ENCODE measurements around the gene SULT1C2. TPM values are rescaled to one million over a fixed set of nuclear protein-coding genes. Genes with fewer than 3 reads are reported as not detected.

The SULT1C2 gene
- total RNA-seq, 1 donor from 2014 or later = not detected

DNA sequence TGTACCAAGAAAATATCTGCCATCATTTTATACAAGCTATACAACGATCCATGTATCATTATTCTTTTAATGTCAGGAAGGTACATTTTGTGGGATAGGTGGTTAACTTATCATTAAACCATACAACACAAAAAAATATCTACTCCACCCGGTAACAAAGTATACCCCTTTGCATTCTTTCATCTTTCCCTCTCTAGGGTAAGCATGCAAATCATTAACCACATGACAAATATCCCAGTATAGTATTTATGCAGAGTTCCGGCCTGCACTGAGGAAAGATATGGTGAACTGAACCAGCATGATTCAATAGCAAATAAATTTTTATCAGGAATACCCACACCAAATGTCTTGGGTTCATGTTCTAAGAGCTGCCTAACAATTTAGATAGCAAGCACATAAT is 22.5 kb upstream of the SULT1C2 start:
- intact Hi-C loops (cut with DNase I) = no loop called here
- H3K27ac ChIP-seq = peak overlapping the region; percentile 45

DNA sequence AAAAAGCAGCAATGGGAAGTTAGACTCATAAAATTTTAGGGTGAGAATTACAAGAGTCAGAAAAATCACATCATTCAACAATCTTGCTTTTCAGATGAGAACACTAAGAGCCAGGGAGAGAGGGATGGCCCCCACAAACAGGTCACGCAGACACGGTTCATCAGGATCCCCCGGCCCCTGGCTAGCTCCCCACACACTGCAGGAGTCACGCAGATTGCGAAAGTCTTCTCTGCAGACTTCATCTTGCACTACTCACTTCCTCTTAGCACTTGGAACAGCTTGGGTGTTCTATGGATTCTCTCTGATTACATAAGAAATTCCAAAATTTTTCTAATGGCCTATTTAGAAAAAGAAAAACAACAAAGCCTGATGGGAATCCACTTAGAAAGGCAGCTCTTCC is 21.6 kb upstream of the SULT1C2 start:
- H3K4me3 ChIP-seq = no peak overlapping the region
- no peaks in the 10 kb centered on the region for H3K9me3 ChIP-seq
- peak overlapping the region; percentile 66 for H3K27ac ChIP-seq
- H3K4me1 ChIP-seq = peaks cover 10% of the 10 kb centered on the region
- intact Hi-C loops (cut with DNase I) = no loop called here
- H3K27me3 ChIP-seq = no peaks in the 10 kb centered on the region
- TF ChIP-seq, protein P1, sequence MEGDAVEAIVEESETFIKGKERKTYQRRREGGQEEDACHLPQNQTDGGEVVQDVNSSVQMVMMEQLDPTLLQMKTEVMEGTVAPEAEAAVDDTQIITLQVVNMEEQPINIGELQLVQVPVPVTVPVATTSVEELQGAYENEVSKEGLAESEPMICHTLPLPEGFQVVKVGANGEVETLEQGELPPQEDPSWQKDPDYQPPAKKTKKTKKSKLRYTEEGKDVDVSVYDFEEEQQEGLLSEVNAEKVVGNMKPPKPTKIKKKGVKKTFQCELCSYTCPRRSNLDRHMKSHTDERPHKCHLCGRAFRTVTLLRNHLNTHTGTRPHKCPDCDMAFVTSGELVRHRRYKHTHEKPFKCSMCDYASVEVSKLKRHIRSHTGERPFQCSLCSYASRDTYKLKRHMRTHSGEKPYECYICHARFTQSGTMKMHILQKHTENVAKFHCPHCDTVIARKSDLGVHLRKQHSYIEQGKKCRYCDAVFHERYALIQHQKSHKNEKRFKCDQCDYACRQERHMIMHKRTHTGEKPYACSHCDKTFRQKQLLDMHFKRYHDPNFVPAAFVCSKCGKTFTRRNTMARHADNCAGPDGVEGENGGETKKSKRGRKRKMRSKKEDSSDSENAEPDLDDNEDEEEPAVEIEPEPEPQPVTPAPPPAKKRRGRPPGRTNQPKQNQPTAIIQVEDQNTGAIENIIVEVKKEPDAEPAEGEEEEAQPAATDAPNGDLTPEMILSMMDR (IDR thresholded peaks at IDR 0.05) = no peak
- TF ChIP-seq POLR2A (IDR thresholded peaks at IDR 0.05) (no peak), POLR2AphosphoS5 (IDR thresholded peaks at IDR 0.05; ENCODE audit: insufficient read depth in 1 of 2, low read depth in 1 of 2) (peak in 1 of 2 donors; percentile 45)
- no peak for DNase-seq (ENCODE audit: extremely low spot score in 2 of 2)
- no peaks in the 10 kb centered on the region for H3K36me3 ChIP-seq

More for the DNA sequence above, 22.5 kb upstream of the SULT1C2 start:
- DNase-seq (ENCODE audit: extremely low spot score in 2 of 2) = no peak
- Histone ChIP-seq H3K27me3 (no peaks in the 10 kb centered on the region), H3K4me1 (peaks cover 10% of the 10 kb centered on the region), H3K4me3 (no peak overlapping the region), H3K9me3 (no peaks in the 10 kb centered on the region), H3K36me3 (no peaks in the 10 kb centered on the region)
- TF ChIP-seq, protein P1 (IDR thresholded peaks at IDR 0.05) = no peak
- no peak for TF ChIP-seq POLR2AphosphoS5 (IDR thresholded peaks at IDR 0.05; ENCODE audit: insufficient read depth in 1 of 2, low read depth in 1 of 2)
- no peak for TF ChIP-seq POLR2A (IDR thresholded peaks at IDR 0.05)

DNA sequence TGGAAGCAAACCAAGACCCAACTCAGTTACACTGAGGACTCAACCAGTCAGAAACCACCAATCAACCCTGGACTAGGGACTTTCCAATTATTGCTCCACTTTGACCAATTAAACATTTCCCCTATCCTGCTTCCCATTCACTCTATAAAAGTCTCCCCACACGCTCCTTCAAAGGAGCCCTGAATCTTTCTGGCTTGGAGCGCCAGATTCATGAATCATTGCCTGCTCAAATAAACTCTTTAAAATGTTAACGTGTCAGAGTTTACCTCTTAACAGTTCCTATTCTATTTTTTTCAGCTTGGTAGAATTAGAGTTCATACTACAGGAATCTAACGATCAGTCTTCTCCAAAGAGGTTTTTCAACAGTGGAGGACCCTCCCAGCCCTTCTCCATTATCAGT is 20.7 kb upstream of the SULT1C2 start:
- no peaks in the 10 kb centered on the region for H3K27me3 ChIP-seq
- peak overlapping the region; percentile 66 for H3K27ac ChIP-seq
- H3K4me3 ChIP-seq = no peak overlapping the region
- H3K4me1 ChIP-seq = peaks cover 15% of the 10 kb centered on the region
- no peaks in the 10 kb centered on the region for H3K36me3 ChIP-seq
- no peaks in the 10 kb centered on the region for H3K9me3 ChIP-seq
- no peak for DNase-seq (ENCODE audit: extremely low spot score in 2 of 2)
- TF ChIP-seq, protein P1 (IDR thresholded peaks at IDR 0.05) = no peak
- TF ChIP-seq POLR2AphosphoS5 (IDR thresholded peaks at IDR 0.05; ENCODE audit: insufficient read depth in 1 of 2, low read depth in 1 of 2) (peak in 1 of 2 donors; percentile 45), POLR2A (IDR thresholded peaks at IDR 0.05) (no peak)
- intact Hi-C loops (cut with DNase I) = no loop called here

DNA sequence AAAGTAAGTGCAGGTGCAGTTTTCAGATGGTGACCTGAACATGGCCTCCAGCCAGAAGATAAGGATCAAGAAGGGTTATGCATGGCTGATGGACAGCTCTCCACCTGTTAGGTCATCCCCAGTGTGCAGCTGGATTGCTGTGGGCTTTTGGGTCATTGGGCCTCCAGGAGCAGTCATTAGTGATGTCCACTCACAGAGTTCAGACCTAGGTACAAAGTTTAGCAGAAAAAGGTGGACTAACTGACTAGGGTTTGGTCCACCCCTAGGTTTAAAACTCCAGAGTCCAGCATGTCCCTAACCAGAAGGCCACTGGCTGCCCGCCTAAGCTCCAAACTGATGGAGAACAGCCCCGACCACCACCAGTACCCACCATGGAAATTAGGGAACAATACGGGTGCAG is 18.3 kb upstream of the SULT1C2 start:
- no peaks in the 10 kb centered on the region for H3K36me3 ChIP-seq

More for the DNA sequence above, 18.3 kb upstream of the SULT1C2 start:
- DNase-seq (ENCODE audit: extremely low spot score in 2 of 2) = no peak
- TF ChIP-seq POLR2A (IDR thresholded peaks at IDR 0.05) = no peak
- no peak for TF ChIP-seq POLR2AphosphoS5 (IDR thresholded peaks at IDR 0.05; ENCODE audit: insufficient read depth in 1 of 2, low read depth in 1 of 2)
- TF ChIP-seq, protein P1 (IDR thresholded peaks at IDR 0.05) = no peak
- Histone ChIP-seq H3K4me1 (peaks cover 15% of the 10 kb centered on the region), H3K27ac (no peak overlapping the region), H3K9me3 (no peaks in the 10 kb centered on the region), H3K4me3 (no peak overlapping the region), H3K27me3 (no peaks in the 10 kb centered on the region)
- intact Hi-C loops (cut with DNase I) = no loop called here
